Breast epithelium (tissue), 4 donors: ENCODE measurements around the gene PTPRN2. TPM values are rescaled to one million over a fixed set of nuclear protein-coding genes. Genes with fewer than 3 reads are reported as not detected.

Experiments used
- DNase-seq, 2 donors: peaks; one replicate each; pipeline ENCODE4 v3.0.0-alpha.2; 2019; ENCODE audit warnings: low spot score in 2 of 2
- H3K27ac ChIP-seq, 2 donors: fragments of 200-600 bp; sonication (generic) in 1 of 2; one replicate each; pipeline ENCODE4 v1.5.1; 2016 to 2019; ENCODE audit warnings: mild to moderate bottlenecking in 1 of 2
- H3K27me3 ChIP-seq, 2 donors: fragments of 200-600 bp; sonication (generic) in 1 of 2; one replicate each; pipeline versions ENCODE4 v1.5.1 to v1.6.0; 2017 to 2019; ENCODE audit warnings: control low read depth in 1 of 2, mild to moderate bottlenecking in 1 of 2
- H3K36me3 ChIP-seq: fragments of 200-600 bp; one replicate; pipeline ENCODE4 v1.5.1; 2019
- H3K4me1 ChIP-seq, 2 donors: fragments of 200-600 bp; sonication (generic); one replicate each; pipeline ENCODE4 v1.5.1; 2016 to 2019; ENCODE audit warnings: control low read depth in 1 of 2
- H3K4me3 ChIP-seq, 3 donors: fragments of 200-600 bp; sonication (generic); 1 replicate in 2 of 3; 2 replicates in 1 of 3; pipeline ENCODE4 v1.5.1; 2016 to 2019; ENCODE audit warnings: mild to moderate bottlenecking in 3 of 3, moderate library complexity in 2 of 3
- H3K9me3 ChIP-seq, 2 donors: fragments of 200-600 bp; sonication (generic) in 1 of 2; one replicate each; pipeline ENCODE4 v1.5.1; 2016 to 2019; ENCODE audit warnings: control low read depth in 1 of 2
- POLR2A ChIP-seq: fragments of 450-650 bp; IDR thresholded peaks from one replicate; pipeline ENCODE4 v1.6.1; 2016; ENCODE audit warnings: antibody characterized with exemption, mild to moderate bottlenecking, moderate library complexity
- POLR2AphosphoS5 ChIP-seq, 3 donors: sonication (generic); formaldehyde crosslinking; IDR thresholded peaks; one replicate each; pipeline ENCODE4 v1.6.1; 2017; ENCODE audit warnings: antibody characterized with exemption in 3 of 3
- intact Hi-C: fragments of 100-400 bp; cut with DNase I; formaldehyde crosslinking; loops from one replicate; pipeline ENCODE4 v1.15.1; 2023; ENCODE audit warnings: low total_unique reads
- total RNA-seq, 3 donors: library from RNA; depleted of rRNA; stranded (reverse); fragments of >200 nt; gene quantifications; one replicate each; pipeline ENCODE4 v1.1.0, GENCODE V29; 2016
- TF ChIP-seq, protein P1 (sequence below), 3 donors: fragments of 450-650 bp; IDR thresholded peaks; one replicate each; pipeline ENCODE4 v1.5.1; 2016 to 2017; ENCODE audit warnings: antibody characterized with exemption in 3 of 3, mild to moderate bottlenecking in 3 of 3, moderate library complexity in 3 of 3

Gene PTPRN2
- total RNA-seq, 3 donors from 2014 or later: 1.6 to 2.2 (median 2.2) TPM

- peaks cover 0 to 22% of the 10 kb centered on the region in 2 donors for H3K27me3 ChIP-seq
These were observed 58.2 kb downstream of the PTPRN2 start for GRCh38 chr7:158529181-158530096.

GRCh38 chr7:158527915-158528502 is 59.6 kb downstream of the PTPRN2 start:
- H3K27ac ChIP-seq: no peak overlapping the region
- no peaks in the 10 kb centered on the region for H3K9me3 ChIP-seq
- no peak for DNase-seq
- TF ChIP-seq, protein P1, sequence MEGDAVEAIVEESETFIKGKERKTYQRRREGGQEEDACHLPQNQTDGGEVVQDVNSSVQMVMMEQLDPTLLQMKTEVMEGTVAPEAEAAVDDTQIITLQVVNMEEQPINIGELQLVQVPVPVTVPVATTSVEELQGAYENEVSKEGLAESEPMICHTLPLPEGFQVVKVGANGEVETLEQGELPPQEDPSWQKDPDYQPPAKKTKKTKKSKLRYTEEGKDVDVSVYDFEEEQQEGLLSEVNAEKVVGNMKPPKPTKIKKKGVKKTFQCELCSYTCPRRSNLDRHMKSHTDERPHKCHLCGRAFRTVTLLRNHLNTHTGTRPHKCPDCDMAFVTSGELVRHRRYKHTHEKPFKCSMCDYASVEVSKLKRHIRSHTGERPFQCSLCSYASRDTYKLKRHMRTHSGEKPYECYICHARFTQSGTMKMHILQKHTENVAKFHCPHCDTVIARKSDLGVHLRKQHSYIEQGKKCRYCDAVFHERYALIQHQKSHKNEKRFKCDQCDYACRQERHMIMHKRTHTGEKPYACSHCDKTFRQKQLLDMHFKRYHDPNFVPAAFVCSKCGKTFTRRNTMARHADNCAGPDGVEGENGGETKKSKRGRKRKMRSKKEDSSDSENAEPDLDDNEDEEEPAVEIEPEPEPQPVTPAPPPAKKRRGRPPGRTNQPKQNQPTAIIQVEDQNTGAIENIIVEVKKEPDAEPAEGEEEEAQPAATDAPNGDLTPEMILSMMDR (IDR thresholded peaks at IDR 0.05): no peak
- no peak for TF ChIP-seq POLR2AphosphoS5 (IDR thresholded peaks at IDR 0.05)
- no peak for TF ChIP-seq POLR2A
- H3K27me3 ChIP-seq: peaks cover 0 to 15% of the 10 kb centered on the region in 2 donors
- no peaks in the 10 kb centered on the region for H3K36me3 ChIP-seq
- intact Hi-C loops: no loop called here
- no peaks in the 10 kb centered on the region for H3K4me1 ChIP-seq
- no peak overlapping the region for H3K4me3 ChIP-seq

More at GRCh38 chr7:158529181-158530096, 58.2 kb downstream of the PTPRN2 start:
- Histone ChIP-seq H3K36me3 (no peaks in the 10 kb centered on the region), H3K4me3 (no peak overlapping the region), H3K4me1 (no peaks in the 10 kb centered on the region), H3K9me3 (no peaks in the 10 kb centered on the region), H3K27ac (no peak overlapping the region)
- DNase-seq: no peak
- TF ChIP-seq POLR2A: no peak
- TF ChIP-seq, protein P1 (IDR thresholded peaks at IDR 0.05): no peak
- no peak for TF ChIP-seq POLR2AphosphoS5 (IDR thresholded peaks at IDR 0.05)
- intact Hi-C loops: no loop called here

GRCh38 chr7:158527495-158527894 is 60.1 kb downstream of the PTPRN2 start:
- DNase-seq: no peak
- H3K4me1 ChIP-seq: no peaks in the 10 kb centered on the region
- no peak overlapping the region for H3K27ac ChIP-seq
- no peaks in the 10 kb centered on the region for H3K9me3 ChIP-seq
- no peaks in the 10 kb centered on the region for H3K36me3 ChIP-seq
- intact Hi-C loops: no loop called here
- H3K4me3 ChIP-seq: no peak overlapping the region
- TF ChIP-seq POLR2AphosphoS5 (IDR thresholded peaks at IDR 0.05) (no peak), POLR2A (no peak)
- TF ChIP-seq, protein P1 (IDR thresholded peaks at IDR 0.05): no peak
- peaks cover 0 to 15% of the 10 kb centered on the region in 2 donors for H3K27me3 ChIP-seq

DNA sequence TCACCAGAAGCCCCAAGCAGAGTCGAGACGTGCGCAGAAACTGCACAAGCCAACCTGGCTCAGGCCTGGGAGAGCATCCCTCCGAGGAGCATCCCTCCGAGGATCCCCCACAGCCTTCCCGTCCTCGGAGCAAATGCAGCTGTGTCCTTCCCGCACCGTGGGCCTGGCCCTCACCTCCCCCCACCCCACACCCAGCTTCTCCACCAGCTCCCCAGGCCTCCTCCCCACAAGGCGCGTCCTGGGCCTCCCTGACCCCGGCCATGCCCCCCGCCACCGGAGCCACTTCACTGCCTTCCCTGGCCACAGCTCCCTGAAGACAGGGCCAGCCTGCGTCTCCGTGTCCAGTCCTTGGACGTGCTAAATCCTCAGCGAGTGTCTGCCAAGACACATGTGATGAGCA is 60.6 kb downstream of the PTPRN2 start:
- H3K27me3 ChIP-seq: peaks cover 0 to 15% of the 10 kb centered on the region in 2 donors
- H3K9me3 ChIP-seq: no peaks in the 10 kb centered on the region
- TF ChIP-seq POLR2A (no peak), POLR2AphosphoS5 (IDR thresholded peaks at IDR 0.05) (no peak)
- TF ChIP-seq, protein P1 (IDR thresholded peaks at IDR 0.05): no peak
- no peak overlapping the region for H3K27ac ChIP-seq
- H3K4me1 ChIP-seq: no peaks in the 10 kb centered on the region
- H3K4me3 ChIP-seq: no peak overlapping the region
- H3K36me3 ChIP-seq: no peaks in the 10 kb centered on the region
- intact Hi-C loops: no loop called here
- DNase-seq: no peak

DNA sequence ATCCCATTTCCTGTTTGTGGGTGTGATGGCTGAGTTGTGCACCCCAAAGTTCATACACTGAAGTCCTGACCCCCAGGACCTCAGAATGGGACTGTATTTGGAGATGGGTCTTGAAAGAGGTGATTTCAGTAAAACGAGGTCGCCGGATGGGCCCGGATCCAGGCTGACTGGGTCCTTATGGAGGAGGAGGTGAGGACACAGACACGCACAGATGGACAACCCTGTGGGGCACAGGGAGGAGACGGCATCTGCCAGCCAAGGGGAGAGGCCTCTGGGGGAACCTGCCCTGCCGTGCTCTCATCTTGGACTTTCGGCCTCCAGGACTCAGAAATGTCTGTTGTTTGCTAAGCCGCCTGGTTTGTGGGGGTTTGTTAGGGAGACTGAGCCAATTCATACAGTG is 61.1 kb downstream of the PTPRN2 start:
- intact Hi-C loops: no loop called here
- Histone ChIP-seq H3K4me3 (no peak overlapping the region), H3K27me3 (peaks cover 0 to 15% of the 10 kb centered on the region in 2 donors), H3K27ac (no peak overlapping the region), H3K9me3 (no peaks in the 10 kb centered on the region), H3K4me1 (no peaks in the 10 kb centered on the region), H3K36me3 (no peaks in the 10 kb centered on the region)
- DNase-seq: no peak
- TF ChIP-seq POLR2AphosphoS5 (IDR thresholded peaks at IDR 0.05): no peak
- TF ChIP-seq, protein P1 (IDR thresholded peaks at IDR 0.05): no peak
- no peak for TF ChIP-seq POLR2A
